ENCODE results near the gene DERL3. TPM values are rescaled to one million over a fixed set of nuclear protein-coding genes. Genes with fewer than 3 reads are reported as not detected.

The DERL3 gene
- total RNA-seq, 6 experiments from 2014 or later: 0.21 to 0.88 (median 0.40) TPM

DNA sequence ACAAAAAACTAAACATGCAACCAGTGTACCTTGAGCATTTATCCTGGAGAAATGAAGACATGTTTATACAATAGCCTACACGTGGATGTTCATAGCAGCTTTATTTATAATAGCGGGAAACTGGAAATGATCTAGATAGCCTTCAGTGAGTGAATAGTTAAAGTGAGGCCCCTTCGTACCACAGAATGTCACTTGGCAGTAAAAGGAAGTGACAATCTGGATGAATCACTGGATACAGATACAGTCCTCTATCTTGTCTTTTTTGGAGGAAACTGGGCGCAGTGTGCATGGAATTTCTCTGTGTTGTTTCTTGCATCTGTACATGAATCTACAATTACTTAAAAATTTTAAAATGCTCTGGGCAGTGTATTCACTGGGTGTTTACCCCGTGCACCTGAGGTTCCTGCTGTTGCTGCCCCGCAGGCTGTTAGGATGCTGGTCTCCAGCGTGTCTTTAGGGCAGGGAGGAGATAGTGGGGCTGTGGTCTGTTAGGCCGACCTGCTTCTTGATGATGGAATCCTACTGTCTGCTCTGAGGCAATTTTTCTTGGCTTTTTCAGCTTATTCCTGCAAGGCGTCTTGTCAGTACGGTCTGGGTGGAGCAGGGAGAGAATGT lies 23.2 kb downstream of the DERL3 start:
- no peaks in the 10 kb centered on the region for H3K9me3 Mint-ChIP-seq
- peaks cover 35% of the 10 kb centered on the region for H3K36me3 Mint-ChIP-seq (ENCODE audit: low read depth)
- no peak for DNase-seq
- peaks cover 3% of the 10 kb centered on the region; the same call in 1 of the 2 replicates for H3K27me3 Mint-ChIP-seq (ENCODE audit: insufficient read depth)
- no peak overlapping the region for H3K4me3 Mint-ChIP-seq
- TF ChIP-seq, protein P1, sequence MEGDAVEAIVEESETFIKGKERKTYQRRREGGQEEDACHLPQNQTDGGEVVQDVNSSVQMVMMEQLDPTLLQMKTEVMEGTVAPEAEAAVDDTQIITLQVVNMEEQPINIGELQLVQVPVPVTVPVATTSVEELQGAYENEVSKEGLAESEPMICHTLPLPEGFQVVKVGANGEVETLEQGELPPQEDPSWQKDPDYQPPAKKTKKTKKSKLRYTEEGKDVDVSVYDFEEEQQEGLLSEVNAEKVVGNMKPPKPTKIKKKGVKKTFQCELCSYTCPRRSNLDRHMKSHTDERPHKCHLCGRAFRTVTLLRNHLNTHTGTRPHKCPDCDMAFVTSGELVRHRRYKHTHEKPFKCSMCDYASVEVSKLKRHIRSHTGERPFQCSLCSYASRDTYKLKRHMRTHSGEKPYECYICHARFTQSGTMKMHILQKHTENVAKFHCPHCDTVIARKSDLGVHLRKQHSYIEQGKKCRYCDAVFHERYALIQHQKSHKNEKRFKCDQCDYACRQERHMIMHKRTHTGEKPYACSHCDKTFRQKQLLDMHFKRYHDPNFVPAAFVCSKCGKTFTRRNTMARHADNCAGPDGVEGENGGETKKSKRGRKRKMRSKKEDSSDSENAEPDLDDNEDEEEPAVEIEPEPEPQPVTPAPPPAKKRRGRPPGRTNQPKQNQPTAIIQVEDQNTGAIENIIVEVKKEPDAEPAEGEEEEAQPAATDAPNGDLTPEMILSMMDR (IDR thresholded peaks at IDR 0.05): no peak
- peak overlapping the region; percentile 42 for H3K27ac Mint-ChIP-seq
- H3K4me1 Mint-ChIP-seq (ENCODE audit: low read depth): peaks cover 12% of the 10 kb centered on the region

DNA sequence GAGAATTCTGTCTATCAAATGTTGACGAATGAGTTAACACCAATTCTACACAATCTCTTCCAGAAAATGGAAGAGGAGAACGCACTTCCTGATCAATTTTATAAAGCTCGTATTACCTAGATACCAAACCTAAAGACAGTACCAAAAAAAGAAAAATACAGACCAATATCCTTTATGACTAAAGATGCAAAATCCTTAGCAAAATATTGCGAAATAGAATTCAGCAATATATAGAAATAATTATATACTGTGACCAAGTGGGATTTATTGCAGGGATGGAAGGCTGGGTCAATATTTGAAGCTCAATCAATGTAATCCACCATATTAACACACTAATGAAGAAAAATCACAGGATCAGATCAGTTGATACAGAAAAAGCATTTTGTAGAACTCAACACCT lies 26.4 kb downstream of the DERL3 start:
- no peak overlapping the region for H3K27ac Mint-ChIP-seq
- TF ChIP-seq, protein P1 (IDR thresholded peaks at IDR 0.05): no peak
- no peak for DNase-seq

DNA sequence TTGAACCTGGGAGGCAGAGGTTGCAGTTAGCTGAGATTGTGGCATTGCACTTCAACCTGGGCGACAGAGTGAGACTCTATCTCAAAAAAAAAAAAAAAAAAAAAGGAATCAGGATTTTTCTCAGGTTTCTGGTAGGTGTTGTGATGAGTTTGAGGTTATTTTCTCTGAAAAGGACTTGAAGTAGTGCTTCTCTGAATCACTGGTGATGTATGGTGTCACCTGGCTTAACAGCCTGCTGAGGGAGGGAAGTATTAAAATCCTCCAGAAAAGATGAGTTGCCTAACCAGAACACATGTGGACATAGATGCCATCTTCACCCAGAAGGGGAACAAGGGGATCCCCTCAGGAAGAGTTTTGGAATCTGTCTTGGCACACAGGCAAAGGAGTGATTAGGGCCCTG lies 32.0 kb downstream of the DERL3 start:
- H3K27me3 Mint-ChIP-seq (ENCODE audit: insufficient read depth): no peaks in the 10 kb centered on the region; the same call in none of the 2 replicates
- no peaks in the 10 kb centered on the region for H3K9me3 Mint-ChIP-seq
- no peak for DNase-seq
- no peak overlapping the region for H3K4me3 Mint-ChIP-seq
- peaks cover 38% of the 10 kb centered on the region for H3K36me3 Mint-ChIP-seq (ENCODE audit: low read depth)
- TF ChIP-seq, protein P1 (IDR thresholded peaks at IDR 0.05): no peak
- no peaks in the 10 kb centered on the region for H3K4me1 Mint-ChIP-seq (ENCODE audit: low read depth)
- no peak overlapping the region for H3K27ac Mint-ChIP-seq

More for the DNA sequence above, 26.4 kb downstream of the DERL3 start:
- no peak overlapping the region for H3K4me3 Mint-ChIP-seq
- peaks cover 25% of the 10 kb centered on the region for H3K36me3 Mint-ChIP-seq (ENCODE audit: low read depth)
- peaks cover 12% of the 10 kb centered on the region for H3K4me1 Mint-ChIP-seq (ENCODE audit: low read depth)
- no peaks in the 10 kb centered on the region for H3K9me3 Mint-ChIP-seq
- H3K27me3 Mint-ChIP-seq (ENCODE audit: insufficient read depth): peaks cover 3% of the 10 kb centered on the region; the same call in 1 of the 2 replicates

DNA sequence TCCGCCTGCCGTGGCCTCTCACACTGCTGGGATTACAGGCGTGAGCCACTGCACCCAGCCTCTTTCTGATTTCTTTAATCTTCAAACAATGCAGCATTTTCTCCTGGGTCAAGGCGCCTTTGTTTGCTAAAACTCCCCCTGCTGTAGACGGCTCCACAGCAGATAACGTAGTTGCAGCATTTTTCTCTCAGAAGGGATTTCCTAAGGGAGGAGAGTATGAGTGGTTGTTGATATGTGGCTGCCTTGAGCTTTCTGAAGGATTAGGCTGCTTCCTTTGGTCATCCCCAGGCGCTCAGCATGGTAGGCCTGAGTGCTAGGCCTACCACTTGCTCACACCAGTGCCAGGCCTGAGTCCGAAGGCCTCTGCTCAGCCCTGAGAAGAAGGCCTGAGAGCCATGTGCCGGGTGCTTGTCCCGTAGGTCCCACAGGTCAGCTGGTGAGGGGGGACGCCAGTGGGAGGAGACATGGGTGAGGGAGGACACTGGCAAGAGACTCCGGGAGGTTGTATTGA lies 34.0 kb downstream of the DERL3 start:
- H3K36me3 Mint-ChIP-seq (ENCODE audit: low read depth): peaks cover 49% of the 10 kb centered on the region
- H3K27ac Mint-ChIP-seq: no peak overlapping the region
- no peaks in the 10 kb centered on the region for H3K4me1 Mint-ChIP-seq (ENCODE audit: low read depth)
- peaks cover 1% of the 10 kb centered on the region for H3K27me3 Mint-ChIP-seq (ENCODE audit: insufficient read depth)
- no peaks in the 10 kb centered on the region for H3K9me3 Mint-ChIP-seq
- H3K4me3 Mint-ChIP-seq: no peak overlapping the region
- TF ChIP-seq, protein P1 (IDR thresholded peaks at IDR 0.05): no peak
- no peak for DNase-seq

DNA sequence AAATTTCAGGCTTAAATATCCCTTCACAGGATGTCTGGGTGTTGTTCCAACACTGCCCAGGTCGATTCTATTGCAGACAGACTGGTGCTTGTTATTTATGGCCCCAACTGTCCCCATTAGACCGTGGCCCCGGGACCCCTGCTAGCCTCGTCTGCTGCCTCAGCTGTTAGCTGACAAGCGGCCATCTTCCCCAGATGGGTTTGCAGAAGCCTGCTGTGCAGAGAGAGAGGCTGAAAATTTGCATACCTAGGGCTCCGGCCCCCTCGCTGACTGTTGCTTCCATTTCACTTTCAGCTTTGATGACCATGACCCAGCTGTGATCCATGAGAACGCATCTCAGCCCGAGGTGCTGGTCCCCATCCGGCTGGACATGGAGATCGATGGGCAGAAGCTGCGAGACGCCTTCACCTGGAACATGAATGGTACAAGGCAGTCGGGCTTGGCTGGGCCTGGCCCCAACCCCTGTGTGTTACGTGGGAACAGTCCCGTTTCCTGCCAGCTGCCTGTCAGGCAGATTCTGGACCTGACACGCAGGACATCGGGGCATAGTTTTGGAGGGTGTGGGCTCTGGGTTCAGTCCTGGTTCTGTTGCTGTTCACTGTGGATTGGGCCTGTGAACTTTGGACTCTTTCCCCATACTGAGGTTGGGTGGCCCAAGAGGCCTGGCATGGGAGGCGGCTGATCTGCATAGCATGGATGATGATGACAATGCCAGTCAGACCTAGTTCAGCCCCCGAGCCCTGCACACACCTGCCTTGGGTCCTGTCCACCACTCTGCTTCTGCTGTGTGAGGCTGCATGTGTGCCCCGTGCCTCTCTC lies 35.6 kb downstream of the DERL3 start:
- Mint-ChIP-seq H3K36me3 (ENCODE audit: low read depth) (peaks cover 49% of the 10 kb centered on the region), H3K9me3 (no peaks in the 10 kb centered on the region), H3K4me3 (no peak overlapping the region), H3K4me1 (ENCODE audit: low read depth) (no peaks in the 10 kb centered on the region), H3K27me3 (ENCODE audit: insufficient read depth) (peaks cover 1% of the 10 kb centered on the region), H3K27ac (peak overlapping the region; percentile 44; the same call in 1 of the 2 replicates)
- TF ChIP-seq, protein P1 (IDR thresholded peaks at IDR 0.05): no peak
- no peak for DNase-seq
